ENCODE data around the gene INHBC.

The INHBC gene

DNA sequence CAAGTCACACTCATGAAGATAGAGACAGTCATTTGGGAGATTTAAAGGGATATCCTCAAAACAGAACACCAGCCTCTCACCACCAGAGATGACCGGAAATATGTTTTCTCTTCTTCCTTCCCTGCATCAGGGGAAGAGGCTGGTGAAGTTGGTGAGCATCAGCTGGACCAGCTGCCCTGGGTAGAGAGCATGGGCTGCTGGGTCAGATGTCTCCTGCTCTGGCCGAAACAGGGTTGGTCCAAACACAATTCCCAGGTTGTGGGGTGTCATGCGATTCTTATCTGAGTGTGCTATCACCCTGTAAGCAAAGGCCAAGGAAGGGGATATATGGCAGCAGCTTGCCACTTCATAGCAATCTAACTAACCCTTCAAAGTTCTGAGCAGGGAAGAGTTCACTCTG lies 37.8 kb downstream of the INHBC start:
- no peak for TF ChIP-seq POLR2AphosphoS5 (IDR thresholded peaks at IDR 0.05; ENCODE audit: low read depth, low read length)
- TF ChIP-seq REST (IDR thresholded peaks at IDR 0.05; ENCODE audit: insufficient read depth in 1 of 2, low read depth in 2 of 2, low read length in 2 of 2), result no peak
- no peak for TF ChIP-seq FOXP2 (optimal IDR thresholded peaks at IDR 0.05; ENCODE audit: borderline replicate concordance, extremely low read depth, extremely low read length, insufficient read depth)
- TF ChIP-seq TAF1 (IDR thresholded peaks at IDR 0.05; ENCODE audit: borderline replicate concordance, insufficient read depth, low read length), result no peak
- no peak for TF ChIP-seq SIN3A (IDR thresholded peaks at IDR 0.05; ENCODE audit: borderline replicate concordance, insufficient read depth, low read length)

GRCh38 chr12:57473392-57473791 lies 38.8 kb downstream of the INHBC start:
- TF ChIP-seq POLR2AphosphoS5 (IDR thresholded peaks at IDR 0.05; ENCODE audit: low read depth, low read length), result no peak
- no peak for TF ChIP-seq REST (IDR thresholded peaks at IDR 0.05; ENCODE audit: insufficient read depth in 1 of 2, low read depth in 2 of 2, low read length in 2 of 2)
- no peak for TF ChIP-seq TAF1 (IDR thresholded peaks at IDR 0.05; ENCODE audit: borderline replicate concordance, insufficient read depth, low read length)
- TF ChIP-seq SIN3A (IDR thresholded peaks at IDR 0.05; ENCODE audit: borderline replicate concordance, insufficient read depth, low read length), result no peak

DNA sequence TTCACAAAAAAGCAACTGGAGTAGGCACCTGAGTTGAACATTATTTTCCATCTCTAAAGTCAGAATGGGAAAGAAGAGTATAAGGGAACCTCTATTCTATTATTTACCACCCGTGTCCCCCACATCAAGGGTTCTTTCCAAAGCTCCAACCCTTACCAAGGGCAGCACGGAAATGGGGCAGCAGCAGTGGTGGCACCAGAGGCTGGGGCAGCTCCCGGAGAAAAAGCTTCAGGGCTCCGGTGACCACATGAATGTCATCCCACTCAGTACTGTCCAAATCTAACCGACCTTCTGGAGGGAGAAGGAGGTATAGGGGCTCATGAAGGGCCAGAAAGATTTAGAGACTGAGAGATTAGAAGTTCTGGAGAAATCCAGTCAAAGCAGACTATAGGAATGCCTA lies 39.3 kb downstream of the INHBC start:
- TF ChIP-seq REST (IDR thresholded peaks at IDR 0.05; ENCODE audit: insufficient read depth in 1 of 2, low read depth in 2 of 2, low read length in 2 of 2), result no peak

GRCh38 chr12:57474430-57474829 lies 39.8 kb downstream of the INHBC start:
- TF ChIP-seq POLR2AphosphoS5 (IDR thresholded peaks at IDR 0.05; ENCODE audit: low read depth, low read length) (no peak), TAF1 (IDR thresholded peaks at IDR 0.05; ENCODE audit: borderline replicate concordance, insufficient read depth, low read length) (no peak), SIN3A (IDR thresholded peaks at IDR 0.05; ENCODE audit: borderline replicate concordance, insufficient read depth, low read length) (no peak), FOXP2 (optimal IDR thresholded peaks at IDR 0.05; ENCODE audit: borderline replicate concordance, extremely low read depth, extremely low read length, insufficient read depth) (no peak), REST (IDR thresholded peaks at IDR 0.05; ENCODE audit: insufficient read depth in 1 of 2, low read depth in 2 of 2, low read length in 2 of 2) (no peak)

DNA sequence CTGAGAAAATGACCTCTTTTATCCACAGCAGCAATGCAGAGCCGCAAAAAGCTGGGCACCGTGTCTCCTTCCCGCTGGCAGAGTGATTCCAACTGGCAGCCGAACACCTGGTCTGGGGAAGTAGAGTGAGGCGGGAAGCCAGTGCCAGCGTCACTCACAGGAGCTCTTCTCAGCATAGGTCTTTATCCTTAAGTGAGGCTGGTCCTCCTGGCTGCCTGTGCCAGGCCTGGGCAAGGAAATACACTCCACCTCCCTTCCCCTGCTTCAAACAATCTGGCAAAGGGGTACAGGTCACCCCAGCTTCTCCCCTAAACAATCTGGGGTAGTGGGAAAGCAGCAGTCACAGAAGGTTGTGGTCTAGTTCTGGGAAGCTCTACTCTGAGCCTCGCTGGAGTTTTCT lies 40.3 kb downstream of the INHBC start:
- TF ChIP-seq TAF1 (IDR thresholded peaks at IDR 0.05; ENCODE audit: borderline replicate concordance, insufficient read depth, low read length) (no peak), SIN3A (IDR thresholded peaks at IDR 0.05; ENCODE audit: borderline replicate concordance, insufficient read depth, low read length) (no peak), POLR2AphosphoS5 (IDR thresholded peaks at IDR 0.05; ENCODE audit: low read depth, low read length) (no peak), REST (IDR thresholded peaks at IDR 0.05; ENCODE audit: insufficient read depth in 1 of 2, low read depth in 2 of 2, low read length in 2 of 2) (no peak), FOXP2 (optimal IDR thresholded peaks at IDR 0.05; ENCODE audit: borderline replicate concordance, extremely low read depth, extremely low read length, insufficient read depth) (no peak)
